Activated naive CD8-positive, alpha-beta T cell (primary cell): Measurements from ENCODE around the gene AGAP1.

Source experiments
- H3K27ac Mint-ChIP-seq: one replicate; pipeline ENCODE4 v1.8.0; 2021; ENCODE audit warnings: mixed read lengths
- H3K27me3 Mint-ChIP-seq: one replicate; pipeline ENCODE4 v1.8.0; 2021; ENCODE audit warnings: mixed read lengths
- H3K36me3 Mint-ChIP-seq: one replicate; pipeline ENCODE4 v1.8.0; 2021; ENCODE audit warnings: mixed read lengths
- H3K4me1 Mint-ChIP-seq: one replicate; pipeline ENCODE4 v1.8.0; 2021; ENCODE audit warnings: low read depth, mixed read lengths
- H3K4me3 Mint-ChIP-seq: one replicate; pipeline ENCODE4 v1.8.0; 2021; ENCODE audit warnings: mild to moderate bottlenecking, mixed read lengths
- H3K9me3 Mint-ChIP-seq: one replicate; pipeline ENCODE4 v1.8.0; 2021; ENCODE audit warnings: low read depth, mixed read lengths

The AGAP1 gene

GRCh38 chr2:236106761-236107160, 612.9 kb downstream of the AGAP1 start:
- H3K36me3 Mint-ChIP-seq, result no peaks in the 10 kb centered on the region
- no peaks in the 10 kb centered on the region for H3K9me3 Mint-ChIP-seq
- peaks cover 6% of the 10 kb centered on the region for H3K27me3 Mint-ChIP-seq
- H3K4me1 Mint-ChIP-seq, result no peaks in the 10 kb centered on the region
- no peak overlapping the region for H3K4me3 Mint-ChIP-seq
- H3K27ac Mint-ChIP-seq, result no peak overlapping the region

GRCh38 chr2:236107536-236107935, 613.7 kb downstream of the AGAP1 start:
- Mint-ChIP-seq H3K36me3 (no peaks in the 10 kb centered on the region), H3K4me1 (no peaks in the 10 kb centered on the region), H3K27me3 (peaks cover 6% of the 10 kb centered on the region), H3K27ac (no peak overlapping the region), H3K4me3 (no peak overlapping the region), H3K9me3 (no peaks in the 10 kb centered on the region)

DNA sequence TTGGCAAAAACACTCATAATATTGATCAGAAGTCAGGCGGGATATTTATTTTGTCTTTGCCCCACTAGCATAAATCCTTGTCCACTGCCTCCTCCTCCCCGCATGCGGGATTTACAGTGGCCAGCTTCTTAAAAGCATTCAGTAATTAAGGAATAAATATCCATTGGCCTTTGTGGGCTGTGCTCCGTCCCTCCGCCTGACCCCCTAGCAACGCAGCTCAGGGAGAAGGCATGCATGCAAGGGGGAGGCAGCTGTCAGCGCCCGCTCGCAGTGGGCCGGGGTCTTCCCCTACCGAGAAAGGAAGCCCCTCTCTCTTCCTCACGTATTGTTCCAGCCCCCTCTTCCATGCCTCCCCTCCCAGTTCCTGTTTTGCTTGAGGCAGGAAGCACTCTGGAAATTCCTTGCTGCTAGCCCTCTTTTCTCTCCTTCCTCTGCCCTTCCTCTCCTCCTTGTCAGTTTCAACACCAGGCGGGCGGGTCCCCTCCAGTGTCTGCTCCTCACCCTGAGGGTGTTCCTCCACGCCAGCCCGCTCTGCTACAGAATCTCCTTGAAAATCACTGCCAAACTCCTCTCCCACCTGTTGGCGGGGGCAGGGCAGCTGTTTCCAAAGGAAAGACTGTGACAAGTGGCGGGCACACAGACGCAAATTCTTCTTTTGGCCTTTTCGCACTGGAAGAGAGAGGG, 614.2 kb downstream of the AGAP1 start:
- H3K4me3 Mint-ChIP-seq, result no peak overlapping the region
- H3K27ac Mint-ChIP-seq, result no peak overlapping the region
- H3K9me3 Mint-ChIP-seq, result no peaks in the 10 kb centered on the region
- H3K27me3 Mint-ChIP-seq, result peaks cover 6% of the 10 kb centered on the region
- H3K36me3 Mint-ChIP-seq, result no peaks in the 10 kb centered on the region
- no peaks in the 10 kb centered on the region for H3K4me1 Mint-ChIP-seq

DNA sequence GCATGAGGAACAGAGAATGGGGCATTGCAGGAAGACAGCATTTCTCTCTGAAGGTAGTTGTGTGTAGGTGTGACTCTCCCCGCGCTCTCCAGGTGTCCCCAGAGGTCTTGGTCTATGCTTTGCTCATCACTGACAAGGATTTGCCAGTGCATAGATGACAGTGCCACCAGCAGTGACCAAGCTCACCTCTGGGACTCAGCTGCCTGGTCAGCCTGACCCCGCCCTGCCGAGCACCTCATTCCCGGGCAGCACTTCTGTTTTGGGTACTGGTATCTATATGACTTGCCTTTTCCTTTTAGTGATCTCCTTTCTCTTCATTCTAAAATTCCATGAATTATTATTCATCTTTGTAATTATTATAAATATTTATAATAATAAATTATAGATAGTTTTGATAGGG, 615.2 kb downstream of the AGAP1 start:
- Mint-ChIP-seq H3K4me3 (no peak overlapping the region), H3K27ac (no peak overlapping the region), H3K27me3 (peaks cover 6% of the 10 kb centered on the region), H3K36me3 (no peaks in the 10 kb centered on the region), H3K9me3 (no peaks in the 10 kb centered on the region), H3K4me1 (no peaks in the 10 kb centered on the region)

DNA sequence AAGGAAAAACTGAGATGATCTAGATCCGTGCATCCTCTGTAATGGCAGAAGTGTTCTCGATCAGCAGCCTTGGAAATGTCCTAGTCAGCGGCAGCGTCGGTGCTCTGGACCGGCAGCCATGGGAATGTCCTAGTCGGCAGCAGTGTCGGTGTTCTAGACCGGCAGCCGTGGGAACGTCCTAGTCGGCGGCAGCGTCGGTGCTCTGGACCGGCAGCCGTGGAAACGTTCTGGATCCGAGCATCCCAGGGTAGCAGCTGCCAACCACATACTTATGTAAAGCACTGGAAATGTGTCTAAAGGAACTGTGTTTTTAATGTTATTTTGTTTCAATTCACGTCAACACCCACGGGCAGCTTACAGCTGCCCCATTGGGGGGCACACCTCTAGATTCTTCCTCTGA, 615.6 kb downstream of the AGAP1 start:
- Mint-ChIP-seq H3K4me1 (no peaks in the 10 kb centered on the region), H3K36me3 (no peaks in the 10 kb centered on the region), H3K9me3 (no peaks in the 10 kb centered on the region), H3K4me3 (no peak overlapping the region), H3K27me3 (peaks cover 6% of the 10 kb centered on the region), H3K27ac (no peak overlapping the region)

GRCh38 chr2:236112466-236112865, 618.6 kb downstream of the AGAP1 start:
- Mint-ChIP-seq H3K27me3 (peaks cover 6% of the 10 kb centered on the region), H3K9me3 (no peaks in the 10 kb centered on the region), H3K36me3 (no peaks in the 10 kb centered on the region), H3K4me1 (no peaks in the 10 kb centered on the region), H3K4me3 (no peak overlapping the region), H3K27ac (no peak overlapping the region)

- H3K27ac Mint-ChIP-seq, result no peak overlapping the region
- no peaks in the 10 kb centered on the region for H3K9me3 Mint-ChIP-seq
- H3K4me3 Mint-ChIP-seq, result no peak overlapping the region
- H3K4me1 Mint-ChIP-seq, result no peaks in the 10 kb centered on the region
- no peaks in the 10 kb centered on the region for H3K36me3 Mint-ChIP-seq
- H3K27me3 Mint-ChIP-seq, result peaks cover 3% of the 10 kb centered on the region
Observed at GRCh38 chr2:236113425-236113824, 619.6 kb downstream of the AGAP1 start.

DNA sequence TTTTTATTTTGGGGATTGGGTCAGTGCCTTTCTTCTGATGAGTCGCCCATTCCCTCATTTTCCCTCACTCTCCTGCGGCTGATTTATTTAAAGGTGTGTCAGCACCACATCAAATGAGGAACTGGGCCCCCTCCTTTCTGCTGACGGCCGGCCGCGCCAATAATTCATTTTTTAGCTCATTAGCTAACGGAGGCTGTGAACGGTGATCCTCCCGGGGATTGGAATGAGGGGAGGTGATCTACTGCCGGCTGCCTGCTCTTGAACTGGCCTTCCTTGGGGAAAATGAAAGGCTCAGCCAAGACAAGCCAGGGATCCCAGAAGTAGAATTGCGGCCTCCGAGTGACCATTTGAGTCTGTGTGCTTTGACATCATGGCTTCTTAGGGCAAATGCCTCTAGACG, 620.1 kb downstream of the AGAP1 start:
- no peaks in the 10 kb centered on the region for H3K4me1 Mint-ChIP-seq
- H3K27ac Mint-ChIP-seq, result no peak overlapping the region
- H3K4me3 Mint-ChIP-seq, result no peak overlapping the region
- H3K36me3 Mint-ChIP-seq, result no peaks in the 10 kb centered on the region
- no peaks in the 10 kb centered on the region for H3K9me3 Mint-ChIP-seq
- H3K27me3 Mint-ChIP-seq, result no peaks in the 10 kb centered on the region

DNA sequence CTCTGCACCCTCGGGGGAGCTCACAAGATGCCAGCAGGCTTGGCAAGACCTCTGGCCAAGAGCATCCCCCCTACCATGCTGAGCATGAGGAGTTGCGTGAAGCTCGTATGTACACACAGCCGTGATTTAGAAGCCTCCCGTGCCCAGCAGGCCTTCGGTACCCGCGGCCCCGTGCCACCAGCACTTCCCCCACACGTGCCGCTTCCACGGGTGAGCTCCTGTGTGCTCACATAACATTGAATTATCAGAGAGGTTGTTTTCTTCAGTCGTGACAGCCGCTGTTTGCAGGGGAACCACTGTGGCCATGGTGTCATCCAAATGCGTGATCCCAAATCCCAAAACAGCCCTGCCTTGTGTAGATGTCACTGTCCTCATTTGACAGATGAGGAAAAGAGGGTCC, 621.1 kb downstream of the AGAP1 start:
- H3K9me3 Mint-ChIP-seq, result no peaks in the 10 kb centered on the region
- H3K4me1 Mint-ChIP-seq, result no peaks in the 10 kb centered on the region
- H3K4me3 Mint-ChIP-seq, result no peak overlapping the region
- peaks cover 1% of the 10 kb centered on the region for H3K27me3 Mint-ChIP-seq
- H3K36me3 Mint-ChIP-seq, result no peaks in the 10 kb centered on the region
- H3K27ac Mint-ChIP-seq, result no peak overlapping the region

DNA sequence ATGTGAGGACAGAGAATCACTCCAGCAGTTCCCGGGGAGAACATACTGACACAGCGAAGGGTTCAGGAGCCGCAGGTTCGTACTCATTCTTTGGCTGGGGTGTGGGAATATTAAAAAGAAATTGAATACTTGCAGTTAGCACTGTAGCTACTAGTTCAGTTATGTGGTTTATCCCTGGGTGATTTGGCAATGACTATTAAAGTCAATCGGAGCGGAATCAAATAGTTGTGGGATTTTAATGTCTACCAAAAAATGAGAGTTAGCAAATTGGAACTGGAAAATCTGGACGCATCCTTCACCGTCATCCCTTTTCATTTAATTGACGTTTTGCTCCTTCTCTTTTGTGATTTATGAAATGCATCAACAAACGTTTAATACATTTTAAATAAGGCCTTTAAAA, 623.6 kb downstream of the AGAP1 start:
- Mint-ChIP-seq H3K27me3 (peaks cover 1% of the 10 kb centered on the region), H3K9me3 (no peaks in the 10 kb centered on the region), H3K36me3 (no peaks in the 10 kb centered on the region), H3K4me1 (no peaks in the 10 kb centered on the region), H3K27ac (no peak overlapping the region), H3K4me3 (no peak overlapping the region)

DNA sequence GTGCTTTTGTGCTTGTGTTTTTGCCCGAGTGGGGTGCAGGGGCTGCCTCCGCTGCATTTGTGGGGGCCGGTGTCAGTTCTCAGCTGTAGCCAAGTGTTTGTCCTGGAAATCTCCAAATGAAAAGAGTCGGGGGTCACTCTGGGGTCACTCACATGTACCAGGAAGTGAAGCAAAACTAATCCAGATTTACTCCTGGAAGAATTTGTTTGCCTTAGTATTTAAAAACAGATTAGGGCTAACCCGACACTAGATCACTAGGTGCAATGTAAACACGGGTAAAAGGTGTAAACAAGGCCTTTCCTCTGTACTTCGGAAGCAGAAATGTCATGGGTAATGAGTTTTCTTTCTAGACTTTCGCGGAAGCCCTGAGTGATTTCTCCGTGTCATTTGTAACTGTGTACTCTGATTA, 624.0 kb downstream of the AGAP1 start:
- Mint-ChIP-seq H3K27ac (no peak overlapping the region), H3K9me3 (no peaks in the 10 kb centered on the region), H3K36me3 (no peaks in the 10 kb centered on the region), H3K4me1 (no peaks in the 10 kb centered on the region), H3K27me3 (peaks cover 1% of the 10 kb centered on the region), H3K4me3 (no peak overlapping the region)

DNA sequence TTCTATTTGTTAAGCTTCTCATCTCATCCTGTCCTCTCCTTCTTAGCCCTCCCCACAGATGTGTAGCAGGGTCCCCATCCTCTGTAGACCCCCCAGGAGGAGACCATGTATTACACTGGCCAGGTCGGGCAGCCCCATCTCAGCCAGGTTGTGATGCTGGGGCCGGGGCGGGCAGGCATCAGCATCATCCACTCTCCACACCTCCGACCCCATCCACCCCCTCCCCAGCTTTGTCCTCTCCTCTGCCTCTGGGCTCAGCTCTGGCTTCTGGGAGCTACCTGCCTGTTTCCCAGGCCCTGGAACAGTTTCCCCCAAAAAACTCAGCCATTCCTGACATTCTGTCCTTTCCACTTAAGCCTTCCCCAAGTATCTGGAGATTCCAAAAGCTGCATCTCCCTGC, 625.2 kb downstream of the AGAP1 start:
- peaks cover 1% of the 10 kb centered on the region for H3K27me3 Mint-ChIP-seq
- H3K4me3 Mint-ChIP-seq, result no peak overlapping the region
- H3K4me1 Mint-ChIP-seq, result no peaks in the 10 kb centered on the region
- no peaks in the 10 kb centered on the region for H3K36me3 Mint-ChIP-seq
- no peaks in the 10 kb centered on the region for H3K9me3 Mint-ChIP-seq
- no peak overlapping the region for H3K27ac Mint-ChIP-seq

GRCh38 chr2:236119476-236119875, 625.6 kb downstream of the AGAP1 start:
- H3K9me3 Mint-ChIP-seq, result no peaks in the 10 kb centered on the region
- peaks cover 1% of the 10 kb centered on the region for H3K27me3 Mint-ChIP-seq
- no peaks in the 10 kb centered on the region for H3K36me3 Mint-ChIP-seq
- no peaks in the 10 kb centered on the region for H3K4me1 Mint-ChIP-seq
- H3K4me3 Mint-ChIP-seq, result no peak overlapping the region
- H3K27ac Mint-ChIP-seq, result no peak overlapping the region

DNA sequence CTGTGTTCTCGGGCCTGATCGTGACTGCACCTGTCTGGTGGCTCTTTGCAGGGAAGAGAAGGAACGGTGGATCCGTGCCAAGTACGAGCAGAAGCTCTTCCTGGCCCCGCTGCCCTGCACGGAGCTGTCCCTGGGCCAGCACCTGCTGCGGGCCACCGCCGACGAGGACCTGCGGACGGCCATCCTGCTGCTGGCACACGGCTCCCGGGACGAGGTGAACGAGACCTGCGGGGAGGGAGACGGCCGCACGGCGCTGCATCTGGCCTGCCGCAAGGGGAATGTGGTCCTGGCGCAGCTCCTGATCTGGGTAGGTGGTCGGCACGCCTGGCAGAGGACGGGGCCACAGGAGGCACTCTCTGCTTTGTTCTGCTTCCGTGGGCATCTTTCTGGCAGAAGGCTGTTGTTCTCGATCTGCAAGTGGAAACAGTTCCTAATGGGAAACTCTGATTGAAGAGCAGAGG, 626.3 kb downstream of the AGAP1 start:
- no peaks in the 10 kb centered on the region for H3K9me3 Mint-ChIP-seq
- peaks cover 1% of the 10 kb centered on the region for H3K27me3 Mint-ChIP-seq
- no peaks in the 10 kb centered on the region for H3K36me3 Mint-ChIP-seq
- H3K4me3 Mint-ChIP-seq, result no peak overlapping the region
- H3K4me1 Mint-ChIP-seq, result no peaks in the 10 kb centered on the region
- H3K27ac Mint-ChIP-seq, result no peak overlapping the region

DNA sequence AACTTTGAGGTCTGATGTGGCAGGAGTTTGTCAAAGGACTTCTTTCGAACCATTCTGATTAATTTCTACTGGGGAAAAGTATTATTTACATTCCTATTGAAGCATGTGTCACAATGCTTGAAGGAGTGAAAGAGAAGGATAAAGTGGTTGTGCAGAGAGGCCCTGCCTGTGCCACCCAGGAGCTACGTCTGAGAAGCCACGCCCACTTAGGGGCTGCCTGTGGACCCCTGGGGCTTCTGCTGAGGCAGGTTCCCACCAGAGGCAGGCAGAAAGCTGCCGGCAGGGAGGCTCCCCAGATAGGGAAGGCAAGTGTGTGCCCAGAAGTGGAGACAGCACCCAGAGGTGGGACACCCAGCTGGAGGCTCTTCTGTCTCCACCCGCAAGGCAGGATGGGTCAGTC, 627.0 kb downstream of the AGAP1 start:
- H3K4me1 Mint-ChIP-seq, result no peaks in the 10 kb centered on the region
- no peak overlapping the region for H3K4me3 Mint-ChIP-seq
- no peak overlapping the region for H3K27ac Mint-ChIP-seq
- H3K9me3 Mint-ChIP-seq, result no peaks in the 10 kb centered on the region
- no peaks in the 10 kb centered on the region for H3K36me3 Mint-ChIP-seq
- peaks cover 1% of the 10 kb centered on the region for H3K27me3 Mint-ChIP-seq

GRCh38 chr2:236121546-236121945, 627.7 kb downstream of the AGAP1 start:
- no peaks in the 10 kb centered on the region for H3K36me3 Mint-ChIP-seq
- H3K27me3 Mint-ChIP-seq, result peaks cover 1% of the 10 kb centered on the region
- H3K9me3 Mint-ChIP-seq, result no peaks in the 10 kb centered on the region
- H3K27ac Mint-ChIP-seq, result no peak overlapping the region
- H3K4me3 Mint-ChIP-seq, result no peak overlapping the region
- H3K4me1 Mint-ChIP-seq, result no peaks in the 10 kb centered on the region
